Stromal cell of bone marrow (primary cell): ENCODE results near the gene RNF145.
"Not testable (repeated sequence)": the region's sequence is repeated elsewhere in the genome, so short reads cannot be mapped to it uniquely, and the experiment has no call there.

Source experiments
- DNase-seq: peaks from one replicate; pipeline ENCODE4 v3.0.0-alpha.2; 2012; ENCODE audit warnings: low read depth

RNF145 gene

DNA sequence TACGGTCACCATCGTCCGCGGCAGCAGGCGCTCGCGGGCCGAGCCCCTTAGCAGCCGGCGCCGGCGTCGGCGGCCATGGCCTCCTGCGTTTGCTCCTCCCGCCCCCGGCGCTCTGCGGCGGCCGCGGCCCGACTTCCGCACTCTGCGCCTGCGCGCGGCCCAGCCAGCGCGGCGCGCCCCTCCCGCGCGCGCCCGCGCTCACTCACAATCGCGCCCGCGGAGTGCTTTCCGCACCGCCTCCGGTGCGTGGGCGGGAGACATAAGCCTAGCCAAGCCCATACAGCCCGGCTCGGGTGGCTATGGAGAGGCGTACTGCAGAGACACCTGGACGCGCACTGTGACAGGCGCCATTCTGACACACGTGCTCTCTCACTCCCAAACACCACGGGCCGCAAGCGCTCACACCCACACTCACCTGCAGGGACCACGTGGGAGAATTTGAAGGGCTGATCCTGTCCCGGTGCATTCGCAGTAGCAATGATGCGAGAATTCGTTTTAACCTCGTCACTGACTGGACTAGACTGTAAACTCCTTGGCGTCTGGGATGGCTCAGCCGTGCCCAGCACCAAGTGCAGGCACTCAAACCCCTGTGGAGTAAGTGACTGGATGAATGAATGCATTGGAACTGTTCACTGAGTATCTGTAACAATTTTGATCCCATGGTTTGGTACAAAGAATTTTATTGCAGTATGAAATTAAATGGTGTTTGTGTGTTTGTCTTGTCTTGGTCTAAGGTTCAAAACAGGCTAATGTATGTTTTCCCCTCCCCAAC, at the start of gene RNF145:
Gene RNF145 (minus strand): TSS at position 116 of the 772 bp plus-strand sequence. CDS start 5,936 bp downstream, outside the sequence.
- DNase-seq = peak; percentile 58

DNA sequence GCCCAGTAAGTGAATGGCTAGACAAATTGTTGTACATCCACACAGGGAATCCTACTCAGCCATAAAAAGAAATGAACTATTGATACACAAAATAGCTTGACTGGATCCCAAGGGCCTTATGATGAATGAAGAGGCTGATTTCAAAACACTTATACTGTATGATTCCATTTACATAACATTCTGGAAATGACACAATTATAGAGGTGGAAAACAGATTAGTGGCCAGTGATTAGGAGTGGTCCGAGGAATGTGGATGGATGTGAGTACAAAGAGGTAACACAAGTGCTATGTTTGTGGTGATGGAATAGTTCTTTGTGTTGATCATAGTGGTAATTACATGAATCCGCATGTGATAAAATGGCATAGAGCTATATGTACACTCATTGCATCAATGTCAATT, 49.0 kb upstream of the RNF145 start:
- no peak for DNase-seq

DNA sequence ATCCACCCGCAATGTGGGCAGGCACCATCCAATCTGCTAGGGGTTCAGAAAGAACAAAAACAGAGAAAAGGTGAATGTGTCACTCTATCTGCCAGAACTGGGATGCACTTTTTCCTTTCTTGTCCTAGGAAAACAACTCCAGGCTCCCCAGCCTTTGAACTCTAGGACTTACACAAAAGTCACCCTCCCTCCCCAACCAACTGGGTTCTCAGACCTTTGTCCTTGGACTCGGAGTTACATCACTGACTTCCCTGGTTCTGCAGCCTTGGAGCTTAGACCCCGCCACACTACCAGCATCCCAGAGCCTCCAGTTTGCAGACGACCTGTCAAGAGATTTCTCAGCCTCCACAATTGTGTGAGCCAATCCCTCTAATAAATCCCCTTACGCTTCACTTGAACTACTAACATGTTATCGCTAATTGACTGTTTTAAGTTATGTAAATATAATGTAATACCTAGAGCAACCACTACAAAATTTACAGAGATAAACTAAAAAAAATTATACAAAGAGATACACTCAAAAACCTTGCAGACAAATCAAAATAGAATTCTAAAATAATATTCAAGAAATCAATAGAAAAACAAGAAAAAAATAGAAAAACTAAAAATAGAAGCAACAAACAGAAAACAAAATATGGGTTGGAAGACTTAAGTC, 48.4 kb upstream of the RNF145 start:
- DNase-seq = no peak

- no peak for DNase-seq
Observed at GRCh38 chr5:159257007-159257406, 47.7 kb upstream of the RNF145 start.

GRCh38 chr5:159252195-159252594, 42.8 kb upstream of the RNF145 start:
- no peak for DNase-seq

- no peak for DNase-seq
Observed at GRCh38 chr5:159249158-159249557, 39.8 kb upstream of the RNF145 start.

DNA sequence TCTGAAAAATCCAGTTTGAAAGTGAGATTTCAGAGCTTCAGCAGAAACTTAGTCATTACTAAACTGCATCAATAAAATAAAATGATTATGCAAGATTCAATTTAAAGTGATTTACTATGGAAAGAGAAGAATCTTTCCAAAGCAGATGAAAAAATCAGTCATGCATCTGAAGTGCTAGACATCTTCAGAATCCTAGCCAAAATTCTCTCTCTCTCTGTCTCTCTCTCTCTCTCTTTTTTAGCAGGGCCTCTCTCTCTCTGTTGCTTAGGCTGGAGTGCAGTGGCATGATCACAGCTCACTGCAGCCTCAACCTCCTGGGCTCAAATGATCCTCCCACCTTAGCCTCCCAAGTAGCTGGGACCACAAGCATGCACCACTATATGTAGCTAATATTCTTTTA, 35.5 kb upstream of the RNF145 start:
- no peak for DNase-seq

DNA sequence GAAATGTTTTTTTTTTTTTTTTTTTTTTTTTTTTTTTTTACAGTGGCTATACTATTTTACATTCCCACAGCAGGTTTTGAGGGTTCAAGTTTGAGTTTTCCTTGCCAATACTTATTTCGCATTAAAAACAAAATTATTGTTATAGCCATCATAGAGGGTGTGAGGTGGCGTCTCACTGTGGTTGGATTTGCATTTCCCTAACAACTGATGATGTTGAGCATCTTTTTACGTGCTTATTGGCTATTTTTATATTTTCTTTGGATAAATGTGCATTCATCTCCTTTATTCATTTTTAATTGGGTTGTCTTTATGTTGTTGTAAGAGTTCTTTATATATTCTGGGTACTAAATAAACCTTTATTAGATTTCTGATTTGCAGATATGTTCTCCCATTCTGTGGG, 34.8 kb upstream of the RNF145 start:
- DNase-seq = no peak

- no peak for DNase-seq
Observed at GRCh38 chr5:159243385-159243784, 34.0 kb upstream of the RNF145 start.

- no peak for DNase-seq
Observed at GRCh38 chr5:159242656-159243055, 33.3 kb upstream of the RNF145 start.

DNA sequence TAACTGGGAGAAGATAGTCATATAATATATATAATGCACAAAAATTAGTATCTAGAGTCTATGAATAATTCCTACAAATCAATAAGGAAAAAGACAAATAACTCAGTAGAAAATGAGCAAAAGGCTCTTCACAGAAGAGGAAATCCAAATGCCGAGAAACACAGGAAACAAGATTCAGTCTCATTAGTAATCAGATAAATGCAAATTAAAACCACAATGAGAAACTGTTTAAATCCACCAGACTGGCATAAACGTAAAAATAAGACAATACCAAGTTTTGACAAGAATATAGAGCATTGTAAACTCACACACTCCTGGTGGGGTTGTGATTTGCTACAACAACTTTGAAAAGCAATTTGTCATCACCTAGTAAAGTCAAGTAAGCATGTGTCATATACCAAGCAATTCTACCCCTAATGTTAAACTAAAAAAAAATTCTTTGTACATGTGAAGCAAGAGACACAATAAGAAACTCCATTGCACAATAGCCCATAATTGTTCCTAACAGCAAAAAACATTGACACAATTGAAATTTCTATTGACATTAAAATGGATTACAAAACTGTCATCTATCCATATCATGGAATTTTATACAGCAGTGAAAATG, 32.7 kb upstream of the RNF145 start:
- DNase-seq = no peak

DNA sequence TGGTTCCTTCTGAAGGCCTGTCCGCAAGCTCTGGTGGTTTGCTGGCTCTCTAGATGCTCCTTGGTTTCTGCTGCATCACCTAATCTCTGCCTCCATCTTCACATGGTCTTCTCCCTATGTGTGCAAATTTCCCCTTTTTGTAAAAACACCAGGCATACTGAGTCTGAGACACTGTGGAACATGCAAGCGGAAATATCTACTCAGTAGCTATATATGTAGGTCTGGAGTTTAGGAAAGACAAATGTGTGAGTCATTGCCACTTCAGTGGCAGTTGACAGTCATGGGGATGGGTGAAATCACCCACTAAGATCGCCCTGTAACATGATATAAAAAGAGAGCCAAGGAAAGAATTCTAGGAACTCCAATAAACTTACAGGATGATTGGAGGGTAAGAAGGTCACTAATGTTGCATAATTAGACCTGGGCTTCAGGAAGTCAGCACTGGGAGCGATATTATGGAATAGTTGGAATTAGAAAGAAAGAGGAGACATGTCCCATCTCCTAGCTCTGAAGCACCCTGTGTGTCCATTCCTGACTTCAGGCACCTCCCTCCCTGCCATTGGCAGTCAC, 31.0 kb upstream of the RNF145 start:
- DNase-seq = no peak

DNA sequence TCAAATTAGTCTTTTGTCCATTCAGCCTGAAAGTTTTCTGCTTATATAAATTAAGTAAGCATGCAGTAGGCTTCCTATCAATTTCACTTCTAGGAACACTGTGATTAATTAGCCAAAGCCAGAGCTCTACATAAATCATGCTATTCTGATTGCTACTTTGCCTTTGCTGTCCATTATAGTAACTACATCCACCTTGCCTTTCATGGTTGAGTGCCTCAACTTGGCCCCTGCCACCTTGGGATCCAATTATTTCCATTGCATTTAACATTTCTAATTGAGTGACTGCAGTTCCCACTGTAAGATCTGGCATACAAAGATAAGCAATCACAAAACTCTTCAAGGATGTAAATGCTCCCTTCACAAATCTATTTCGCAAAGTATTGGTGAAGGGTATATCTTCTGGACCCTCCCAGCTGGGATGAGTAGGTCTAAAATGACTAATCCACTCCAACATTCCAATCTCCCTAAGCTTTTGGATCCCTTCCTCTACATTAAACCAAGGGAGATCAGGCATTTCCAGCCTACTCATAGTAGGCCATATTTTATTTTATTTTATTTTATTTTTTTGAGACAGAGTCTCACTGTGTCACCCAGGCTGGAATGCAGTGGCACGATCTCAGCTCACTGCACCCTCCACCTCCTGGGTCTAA, 26.6 kb upstream of the RNF145 start:
- not testable (repeated sequence) for DNase-seq

DNA sequence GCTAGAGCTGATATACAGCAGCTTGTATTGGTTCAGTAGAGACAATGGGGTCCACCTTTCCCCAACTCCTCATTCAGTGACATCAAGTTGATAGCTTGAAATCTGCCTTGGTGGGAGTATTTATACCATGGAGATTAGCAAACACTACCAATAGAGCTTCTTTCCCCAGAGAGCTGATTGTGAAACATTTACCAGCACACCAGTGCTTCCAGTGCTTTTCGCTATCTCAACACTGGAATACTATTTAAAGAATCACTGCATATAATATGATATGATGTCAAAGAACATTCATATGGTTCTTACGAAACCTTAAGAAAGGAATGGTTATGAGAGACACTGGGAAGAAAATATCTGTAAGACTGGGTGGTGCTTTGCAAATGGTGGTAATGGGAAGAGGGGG, 21.8 kb upstream of the RNF145 start:
- no peak for DNase-seq

DNA sequence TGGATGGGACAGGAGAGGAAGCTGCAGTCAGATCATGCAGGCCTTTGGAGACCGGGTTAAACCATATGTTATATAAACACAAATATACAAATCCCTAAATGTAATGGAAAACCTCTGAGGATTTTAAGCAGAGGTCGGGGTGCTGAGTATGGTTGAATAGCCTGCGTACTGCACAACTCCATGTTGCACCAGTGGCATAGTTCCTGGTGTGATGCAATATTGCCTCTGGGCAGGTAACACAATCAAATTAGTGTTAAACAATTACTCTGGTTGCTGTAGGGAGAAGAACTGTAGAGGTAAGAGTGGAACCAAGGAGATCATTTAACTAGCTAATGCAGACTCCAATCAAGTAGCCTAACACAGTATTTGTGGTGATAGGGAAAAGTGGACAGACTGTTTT, 21.3 kb upstream of the RNF145 start:
- no peak for DNase-seq

DNA sequence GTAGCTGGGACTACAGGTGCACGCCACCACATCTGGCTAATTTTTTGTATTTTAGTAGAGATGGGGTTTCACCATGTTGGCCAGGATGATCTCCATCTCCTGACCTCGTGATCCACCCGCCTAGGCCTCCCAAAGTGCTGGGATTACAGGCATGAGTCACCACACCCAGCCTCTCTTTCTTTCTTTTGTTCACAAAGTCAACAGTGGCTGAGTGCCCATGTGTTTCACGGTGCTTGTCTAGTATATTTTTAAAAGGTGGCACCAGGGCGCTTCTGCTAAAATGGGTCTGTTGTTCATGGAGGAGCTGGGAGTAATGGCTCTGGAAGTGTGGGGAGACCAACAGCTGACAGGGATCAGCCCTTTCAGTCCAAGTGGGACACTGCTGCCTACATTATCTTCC, 18.7 kb upstream of the RNF145 start:
- DNase-seq = not testable (repeated sequence)

- no peak for DNase-seq
Observed at GRCh38 chr5:159227452-159227851, 18.1 kb upstream of the RNF145 start.

DNA sequence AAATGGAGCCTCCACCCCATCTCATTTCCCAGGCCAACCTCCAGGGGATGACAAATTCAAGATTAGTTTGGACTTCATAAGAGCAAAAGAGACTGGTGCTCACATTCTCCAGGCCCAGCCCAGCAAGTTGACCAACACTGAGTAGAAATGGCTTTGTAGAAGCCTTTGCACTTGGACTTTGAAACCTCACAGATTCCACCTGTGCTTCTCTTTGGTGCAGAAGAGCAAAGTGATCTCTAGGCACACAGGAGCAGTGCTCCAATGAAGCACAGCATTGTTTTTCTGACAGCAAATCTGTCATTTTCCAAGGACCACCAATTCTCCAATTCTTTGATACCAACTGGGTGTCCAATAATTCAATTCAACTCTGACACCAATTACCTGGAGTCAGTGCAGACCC, 17.1 kb upstream of the RNF145 start:
- DNase-seq = no peak

- no peak for DNase-seq
Observed at GRCh38 chr5:159224471-159224870, 15.1 kb upstream of the RNF145 start.

DNA sequence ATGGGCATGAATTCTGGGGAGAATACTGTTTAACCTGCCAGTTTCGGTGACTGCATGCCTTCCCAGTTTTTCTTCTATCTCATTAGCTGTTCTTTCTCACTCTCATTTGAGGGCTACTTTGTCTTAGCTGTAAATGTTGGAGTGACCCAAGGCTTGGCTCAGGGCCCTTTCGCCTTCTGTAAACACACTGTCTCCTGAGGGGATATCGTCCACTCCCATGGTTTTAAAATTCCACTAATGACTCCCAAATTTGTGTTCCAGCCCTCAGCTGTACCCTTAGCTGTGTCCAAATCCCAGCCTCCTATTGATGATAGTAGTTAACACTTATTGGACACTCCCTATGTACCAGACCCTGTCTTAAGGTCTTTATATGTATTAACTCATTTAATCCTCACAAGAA, 14.1 kb upstream of the RNF145 start:
- no peak for DNase-seq

DNA sequence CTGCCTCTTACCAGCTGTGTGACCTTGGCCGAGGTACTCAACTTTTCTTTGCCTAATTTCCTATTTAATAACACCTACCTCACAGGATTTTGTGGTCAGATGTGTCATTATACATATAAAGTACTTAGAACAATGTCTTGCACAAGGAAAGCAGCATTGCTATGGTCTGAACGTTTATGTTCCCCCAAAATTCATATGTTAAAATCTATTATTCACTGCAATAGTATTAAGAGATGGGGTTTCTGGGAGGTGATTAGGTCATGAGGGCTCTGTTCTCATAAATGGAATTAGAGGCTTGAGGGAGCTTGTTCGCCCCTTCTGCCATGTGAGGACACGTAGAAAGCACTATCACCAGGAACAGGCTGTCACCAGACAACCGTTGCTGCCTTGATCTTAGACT, 10.9 kb upstream of the RNF145 start:
- no peak for DNase-seq

- DNase-seq = no peak
Observed at GRCh38 chr5:159218595-159219023, 9.3 kb upstream of the RNF145 start.
